Measurements from ENCODE around the gene ACSF2.

Gene ACSF2

DNA sequence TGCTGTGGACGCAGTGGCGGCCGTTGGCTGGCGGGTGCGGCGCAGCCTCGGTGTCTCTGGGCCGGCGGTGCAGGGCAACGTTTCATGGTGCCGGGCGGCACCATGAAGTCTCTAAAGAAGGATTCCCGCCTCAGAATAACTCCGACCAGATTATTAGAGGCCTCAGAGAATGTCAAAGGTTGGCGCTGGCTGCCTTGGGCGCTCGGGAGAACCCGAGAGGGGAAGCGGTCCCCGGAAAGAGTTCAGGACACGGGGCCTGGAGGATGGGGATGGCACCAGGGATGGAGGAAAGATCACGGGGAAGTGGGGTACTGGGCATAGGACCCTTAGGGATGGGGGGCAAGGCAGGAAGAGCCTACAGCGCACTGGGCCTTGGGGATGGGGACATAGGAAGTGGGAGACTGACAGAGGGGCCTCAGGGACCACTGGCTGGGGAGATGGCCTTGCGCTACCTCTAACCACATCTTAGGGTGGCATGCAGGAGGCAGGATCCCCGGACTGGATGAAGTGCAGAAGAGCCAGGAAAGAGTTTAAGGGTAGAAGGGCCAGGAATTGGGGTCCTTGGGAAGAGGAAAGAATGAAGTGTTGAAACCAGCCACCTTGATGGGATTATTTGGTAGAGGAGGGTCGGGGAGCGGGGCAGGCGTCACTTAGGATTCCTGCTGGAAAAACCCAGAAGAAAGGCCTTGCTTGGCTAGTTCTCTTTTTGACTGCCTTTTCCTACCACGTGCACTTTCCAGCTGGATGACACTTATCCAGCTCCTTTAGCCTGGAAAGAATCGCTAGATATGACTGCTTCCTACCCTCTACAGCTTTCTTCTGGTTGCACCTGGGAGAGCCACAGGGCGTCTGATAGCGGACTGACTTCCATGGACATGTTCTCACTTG lies 82.8 kb downstream of the ACSF2 start:
- H3K4me3 ChIP-seq (replicated peaks; ENCODE audit: low read depth, low read length) = peak overlapping the region; percentile 44
- DNase-seq (ENCODE audit: extremely low read depth, low read depth) = no peak
- TF ChIP-seq, protein P1, sequence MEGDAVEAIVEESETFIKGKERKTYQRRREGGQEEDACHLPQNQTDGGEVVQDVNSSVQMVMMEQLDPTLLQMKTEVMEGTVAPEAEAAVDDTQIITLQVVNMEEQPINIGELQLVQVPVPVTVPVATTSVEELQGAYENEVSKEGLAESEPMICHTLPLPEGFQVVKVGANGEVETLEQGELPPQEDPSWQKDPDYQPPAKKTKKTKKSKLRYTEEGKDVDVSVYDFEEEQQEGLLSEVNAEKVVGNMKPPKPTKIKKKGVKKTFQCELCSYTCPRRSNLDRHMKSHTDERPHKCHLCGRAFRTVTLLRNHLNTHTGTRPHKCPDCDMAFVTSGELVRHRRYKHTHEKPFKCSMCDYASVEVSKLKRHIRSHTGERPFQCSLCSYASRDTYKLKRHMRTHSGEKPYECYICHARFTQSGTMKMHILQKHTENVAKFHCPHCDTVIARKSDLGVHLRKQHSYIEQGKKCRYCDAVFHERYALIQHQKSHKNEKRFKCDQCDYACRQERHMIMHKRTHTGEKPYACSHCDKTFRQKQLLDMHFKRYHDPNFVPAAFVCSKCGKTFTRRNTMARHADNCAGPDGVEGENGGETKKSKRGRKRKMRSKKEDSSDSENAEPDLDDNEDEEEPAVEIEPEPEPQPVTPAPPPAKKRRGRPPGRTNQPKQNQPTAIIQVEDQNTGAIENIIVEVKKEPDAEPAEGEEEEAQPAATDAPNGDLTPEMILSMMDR (IDR thresholded peaks at IDR 0.05; ENCODE audit: low read depth, low read length, missing control alignments) = no peak

DNA sequence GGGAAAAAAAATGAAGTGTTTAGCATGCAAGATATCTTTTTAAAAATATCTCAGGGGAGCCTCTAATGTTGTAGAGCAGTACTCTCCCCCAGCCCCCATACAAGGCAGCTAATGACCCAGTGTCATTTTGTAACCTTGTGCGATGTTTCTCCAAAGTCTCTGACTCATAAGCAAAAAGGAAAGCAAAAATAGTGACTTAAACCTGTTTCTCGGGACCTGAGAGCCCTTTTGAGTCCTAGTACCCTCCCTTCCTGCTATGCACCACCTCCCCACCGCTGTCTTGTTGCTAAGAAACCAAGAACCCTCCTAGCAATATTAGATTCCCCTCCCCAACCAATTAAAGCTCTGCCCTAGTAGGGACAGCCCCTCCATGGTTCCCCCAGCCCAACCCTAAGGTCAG lies 85.0 kb downstream of the ACSF2 start:
- DNase-seq (ENCODE audit: extremely low read depth, low read depth) = no peak
- TF ChIP-seq, protein P1 (IDR thresholded peaks at IDR 0.05; ENCODE audit: low read depth, low read length, missing control alignments) = no peak
- H3K4me3 ChIP-seq (replicated peaks; ENCODE audit: low read depth, low read length) = no peak overlapping the region

DNA sequence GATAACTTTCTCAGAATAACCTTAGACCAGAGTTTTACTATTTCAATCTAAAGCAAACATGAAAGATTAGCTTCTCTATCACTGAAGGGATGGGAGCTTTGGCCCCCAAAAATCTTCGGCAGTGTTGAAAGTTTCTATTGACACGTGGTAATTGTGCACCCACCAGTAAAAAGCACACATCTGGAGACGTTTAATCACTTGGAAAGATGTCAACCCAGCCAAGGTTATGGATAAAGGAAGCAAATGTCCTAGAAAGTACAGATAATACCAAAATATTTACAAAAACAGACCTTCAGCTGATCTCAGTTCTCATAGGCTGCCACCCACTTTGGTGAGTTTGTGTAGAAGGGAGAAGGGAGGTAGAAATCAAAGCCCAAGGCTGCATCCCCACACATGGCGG lies 87.5 kb downstream of the ACSF2 start:
- TF ChIP-seq, protein P1 (IDR thresholded peaks at IDR 0.05; ENCODE audit: low read depth, low read length, missing control alignments) = no peak
- no peak for DNase-seq (ENCODE audit: extremely low read depth, low read depth)
- no peak overlapping the region for H3K4me3 ChIP-seq (replicated peaks; ENCODE audit: low read depth, low read length)

DNA sequence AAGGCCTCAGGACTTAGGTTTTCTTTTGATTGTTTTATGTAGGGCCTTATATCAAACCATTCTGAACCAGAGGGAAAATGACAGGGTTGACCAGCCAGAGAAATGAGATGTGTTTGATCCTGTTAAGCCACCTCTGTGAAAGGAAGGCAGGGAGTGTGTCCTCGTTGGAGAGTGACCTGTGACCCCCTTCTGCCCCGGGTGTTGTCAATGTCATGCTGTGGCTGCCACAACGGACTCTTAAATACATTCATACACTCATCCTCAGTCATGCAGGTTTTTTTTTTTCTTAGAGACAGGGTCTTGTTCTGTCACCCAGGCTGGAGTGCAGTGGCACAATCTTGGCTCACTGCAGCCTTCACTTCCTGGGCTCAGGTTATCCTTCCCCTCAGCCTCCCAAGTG lies 88.4 kb downstream of the ACSF2 start:
- no peak for DNase-seq (ENCODE audit: extremely low read depth, low read depth)
- no peak overlapping the region for H3K4me3 ChIP-seq (replicated peaks; ENCODE audit: low read depth, low read length)
- TF ChIP-seq, protein P1 (IDR thresholded peaks at IDR 0.05; ENCODE audit: low read depth, low read length, missing control alignments) = no peak

DNA sequence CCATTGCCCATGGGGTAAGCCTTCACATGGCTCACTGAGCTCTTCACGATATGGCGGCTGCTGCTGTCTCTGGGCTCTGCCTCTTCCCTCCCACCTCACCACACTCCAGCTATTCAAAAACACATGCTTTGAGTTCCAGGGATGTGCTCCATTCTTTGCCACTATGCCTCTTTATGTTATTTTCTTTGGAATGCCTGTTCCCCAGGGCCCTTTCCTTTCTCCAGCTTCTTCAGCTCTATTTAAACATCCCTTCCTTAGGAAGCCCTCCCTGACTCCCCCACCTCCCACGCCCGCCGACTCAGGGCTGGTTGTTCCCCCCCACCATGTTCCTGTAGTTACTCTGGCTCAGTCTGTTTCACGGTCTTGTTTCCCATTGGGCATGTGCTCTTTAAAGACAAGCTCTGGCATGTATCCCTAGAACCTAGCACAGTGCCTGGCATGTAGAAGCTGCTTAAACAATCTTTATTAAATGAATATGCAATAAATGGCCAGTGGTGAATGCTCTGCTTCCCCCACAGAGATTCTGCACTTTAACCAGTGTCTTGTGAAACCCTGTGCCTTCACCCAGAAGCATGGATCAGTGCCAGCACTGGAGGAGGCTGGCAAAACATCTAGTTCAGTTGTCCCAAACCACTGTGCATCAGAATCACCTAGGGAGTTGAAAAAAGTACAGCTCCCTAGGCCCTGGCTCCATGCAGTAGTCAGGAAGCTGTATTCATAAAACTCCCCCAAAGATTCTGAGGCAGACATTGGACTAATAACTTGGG lies 89.1 kb downstream of the ACSF2 start:
- TF ChIP-seq, protein P1 (IDR thresholded peaks at IDR 0.05; ENCODE audit: low read depth, low read length, missing control alignments) = no peak
- H3K4me3 ChIP-seq (replicated peaks; ENCODE audit: low read depth, low read length) = no peak overlapping the region
- DNase-seq (ENCODE audit: extremely low read depth, low read depth) = no peak

DNA sequence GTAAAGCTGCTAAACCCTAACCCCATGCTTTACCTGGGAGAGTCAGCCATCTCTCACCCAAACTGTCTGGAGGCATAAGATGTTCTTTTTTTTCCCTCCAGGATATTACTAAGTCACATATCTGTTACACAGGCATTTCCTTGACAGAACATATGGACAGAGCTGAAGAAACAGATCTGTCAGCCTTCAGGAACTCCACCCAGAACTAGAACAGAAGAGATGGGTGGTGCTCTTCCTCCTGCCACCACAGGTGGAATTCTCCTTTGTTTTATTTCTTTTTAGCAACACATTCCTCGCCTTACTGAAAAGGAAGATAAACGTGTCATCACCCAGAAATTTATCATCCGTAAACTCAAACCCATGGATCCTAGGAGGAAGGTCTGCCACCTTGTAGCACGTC lies 91.0 kb downstream of the ACSF2 start:
- no peak for DNase-seq (ENCODE audit: extremely low read depth, low read depth)
- H3K4me3 ChIP-seq (replicated peaks; ENCODE audit: low read depth, low read length) = no peak overlapping the region
- TF ChIP-seq, protein P1 (IDR thresholded peaks at IDR 0.05; ENCODE audit: low read depth, low read length, missing control alignments) = no peak

All from HFF-Myc (cell line).